Chondrocyte (in vitro differentiated cells): ENCODE data around the gene LRCH1. TPM values are rescaled to one million over a fixed set of nuclear protein-coding genes. Genes with fewer than 3 reads are reported as not detected.

ENCODE experiments used
- DNase-seq: peaks from one replicate; pipeline ENCODE4 v3.0.0; 2021; ENCODE audit warnings: mixed read lengths, low spot score
- H3K27ac Mint-ChIP-seq: one replicate; pipeline ENCODE4 v1.8.0; 2021; ENCODE audit warnings: mild to moderate bottlenecking, moderate library complexity, mixed read lengths; ENCODE audit not compliant: unreplicated experiment
- H3K27me3 Mint-ChIP-seq: 2 replicates; pipeline ENCODE4 v1.8.0; 2021; ENCODE audit warnings: low read depth, mixed read lengths
- H3K36me3 Mint-ChIP-seq: 2 replicates; pipeline ENCODE4 v1.8.0; 2021; ENCODE audit warnings: low read depth, mixed read lengths
- H3K4me1 Mint-ChIP-seq: 2 replicates; pipeline ENCODE4 v1.8.0; 2021; ENCODE audit warnings: low read depth, mild to moderate bottlenecking, mixed read lengths
- H3K4me3 Mint-ChIP-seq: one replicate; pipeline ENCODE4 v1.8.0; 2021; ENCODE audit warnings: mild to moderate bottlenecking, moderate library complexity, mixed read lengths; ENCODE audit not compliant: unreplicated experiment
- H3K9me3 Mint-ChIP-seq: 2 replicates; pipeline ENCODE4 v1.8.0; 2021; ENCODE audit warnings: low read depth, mixed read lengths
- CTCF ChIP-seq: fragments of 200-600 bp; sonication (generic); IDR thresholded peaks from 2 replicates; pipeline ENCODE4 v1.5.0; 2021; ENCODE audit warnings: antibody characterized with exemption, mild to moderate bottlenecking, moderate library complexity
- total RNA-seq: library from RNA; stranded (reverse); gene quantifications from 3 replicates; pipeline ENCODE4 v1.2.1, GENCODE V29; 2021

Gene LRCH1
- total RNA-seq, 1 donor from 2014 or later = 14.4 TPM

DNA sequence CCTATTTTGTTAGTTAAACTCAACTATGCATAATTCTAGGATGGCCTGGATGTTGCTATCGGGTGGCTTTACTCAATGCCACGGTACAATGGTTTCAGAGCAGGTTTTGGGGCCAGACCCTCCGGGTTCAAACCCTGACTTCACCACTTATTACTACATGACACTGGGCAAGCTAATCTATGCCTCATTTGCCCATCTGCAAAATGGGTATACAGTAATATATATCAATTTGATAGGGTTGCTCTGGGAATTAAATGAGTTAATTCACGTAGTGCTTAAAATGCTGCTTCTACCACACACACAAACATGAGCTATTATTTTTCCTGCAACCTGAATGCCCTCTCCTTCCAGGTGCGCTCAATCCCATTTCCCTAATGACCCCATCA, 243.2 kb downstream of the LRCH1 start:
- Mint-ChIP-seq H3K36me3 (no peaks in the 10 kb centered on the region), H3K9me3 (no peaks in the 10 kb centered on the region), H3K27ac (peak overlapping the region; percentile 99), H3K4me1 (peaks cover 44% of the 10 kb centered on the region), H3K4me3 (peak overlapping the region; percentile 93), H3K27me3 (no peaks in the 10 kb centered on the region)
- no peak for TF ChIP-seq CTCF
- DNase-seq = no peak

DNA sequence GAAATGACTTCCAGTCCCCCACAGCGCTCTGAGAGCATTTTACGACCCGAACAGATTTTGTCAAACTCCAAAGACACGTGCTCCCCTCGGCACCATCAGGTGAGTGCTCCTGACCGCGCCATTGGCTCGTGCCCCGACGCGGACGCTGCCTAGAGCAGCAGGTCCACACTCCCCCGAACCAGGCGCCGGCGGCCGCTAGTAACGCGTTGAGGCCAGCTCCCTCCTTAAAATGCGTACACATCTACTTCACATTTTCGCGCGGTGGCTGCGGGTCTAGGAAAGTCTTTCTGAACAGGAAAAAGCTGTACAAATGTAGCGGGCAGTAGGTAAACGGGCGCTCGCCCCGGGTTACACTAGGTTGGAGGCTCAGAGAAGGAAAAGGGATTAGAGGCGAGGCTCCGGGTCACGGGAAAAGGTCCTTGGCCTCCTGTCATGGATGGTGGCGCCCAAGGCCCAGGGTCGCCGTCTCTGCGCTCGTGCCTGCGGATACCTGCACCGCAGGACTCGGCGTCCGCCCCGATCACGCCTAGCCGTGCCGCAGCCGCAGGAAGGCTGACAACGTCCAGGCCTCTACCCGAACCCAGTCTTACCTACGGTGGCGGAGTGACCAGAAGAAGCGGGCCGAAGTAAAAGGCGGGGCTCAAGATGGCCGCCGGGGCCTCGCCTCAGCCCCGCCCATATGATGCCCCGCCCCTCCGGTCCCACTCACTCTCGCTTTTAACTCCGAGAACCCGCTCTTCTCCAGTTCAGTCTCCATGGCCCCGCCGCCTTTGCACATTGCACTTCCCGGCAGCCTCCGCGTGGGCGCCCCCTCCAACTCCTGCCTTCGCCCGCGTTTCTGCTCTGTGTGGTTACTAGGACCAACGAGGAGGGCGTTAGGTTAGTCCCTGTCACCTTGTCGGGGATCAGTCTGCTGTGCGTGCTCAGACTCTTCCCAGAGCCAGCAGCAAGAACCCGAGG, 243.8 kb downstream of the LRCH1 start, which contains the start of gene ESD:
Gene ESD (minus strand): TSS at position 647 of the 960 bp plus-strand sequence. CDS start 5,748 bp downstream, outside the sequence.
- no peaks in the 10 kb centered on the region for H3K27me3 Mint-ChIP-seq
- peak within 1 kb of the TSS; percentile 93 for H3K4me3 Mint-ChIP-seq
- peak; percentile 26 for TF ChIP-seq CTCF
- H3K27ac Mint-ChIP-seq = peak within 1 kb of the TSS; percentile 99
- peaks cover 44% of the 10 kb centered on the region for H3K4me1 Mint-ChIP-seq
- DNase-seq = peak; percentile 96
- no peaks in the 10 kb centered on the region for H3K9me3 Mint-ChIP-seq
- H3K36me3 Mint-ChIP-seq = no peaks in the 10 kb centered on the region

DNA sequence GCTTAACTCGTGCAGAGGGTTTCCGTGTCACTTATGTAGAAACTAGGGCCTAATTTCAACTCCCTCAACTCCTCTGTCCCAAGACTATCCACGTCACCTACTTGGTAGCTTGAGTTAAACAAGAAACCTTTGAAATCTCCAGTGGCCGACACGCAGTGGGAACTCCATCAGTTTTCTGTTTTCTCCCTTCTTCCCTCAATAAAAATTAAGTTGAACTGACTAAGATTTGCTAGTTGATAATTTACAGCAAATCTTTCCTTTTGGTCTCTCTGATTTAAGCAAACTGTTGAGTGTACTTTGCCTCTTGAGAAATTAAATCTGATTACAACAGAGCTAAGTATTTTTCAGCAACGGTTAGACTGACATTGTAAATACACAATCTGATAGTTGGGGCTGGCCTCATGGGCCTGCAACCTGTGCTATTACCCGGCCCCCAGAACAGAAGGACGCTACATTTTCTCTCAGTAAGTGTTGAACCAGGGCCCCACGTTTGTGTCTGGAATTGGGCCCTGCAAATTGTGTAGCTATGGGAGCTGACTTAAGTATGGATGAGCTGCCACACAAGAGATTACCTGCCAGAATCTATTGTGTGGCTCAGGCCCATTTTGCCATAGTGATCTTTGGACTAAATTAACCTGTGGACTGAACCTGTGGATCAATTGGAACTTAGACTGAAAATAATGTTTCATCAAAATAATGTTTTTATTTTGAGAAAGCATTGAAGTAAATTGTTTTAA, 244.7 kb downstream of the LRCH1 start:
- peaks cover 47% of the 10 kb centered on the region for H3K4me1 Mint-ChIP-seq
- H3K36me3 Mint-ChIP-seq = no peaks in the 10 kb centered on the region
- no peaks in the 10 kb centered on the region for H3K9me3 Mint-ChIP-seq
- peak overlapping the region; percentile 99 for H3K27ac Mint-ChIP-seq
- H3K4me3 Mint-ChIP-seq = peak overlapping the region; percentile 93
- DNase-seq = no peak
- TF ChIP-seq CTCF = no peak
- H3K27me3 Mint-ChIP-seq = no peaks in the 10 kb centered on the region

DNA sequence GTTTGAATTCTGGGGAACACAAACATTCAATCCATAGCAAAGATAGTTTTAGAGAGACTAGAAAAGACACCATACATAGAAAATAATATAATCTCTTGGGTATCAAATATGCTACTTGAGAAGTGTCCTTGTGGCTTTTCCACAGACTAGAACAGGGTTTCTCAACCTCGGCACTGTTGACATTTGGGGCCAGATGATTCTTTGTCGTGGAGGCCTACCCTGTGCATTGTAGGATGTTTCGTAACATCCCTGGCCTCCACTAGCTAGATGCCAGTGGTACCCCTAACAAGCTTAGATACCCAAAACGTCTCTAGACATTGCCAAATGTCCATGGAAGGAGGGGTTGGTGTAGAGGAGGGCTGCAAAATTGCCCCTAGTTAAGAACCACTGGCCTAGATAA, 246.2 kb downstream of the LRCH1 start:
- Mint-ChIP-seq H3K27me3 (no peaks in the 10 kb centered on the region), H3K9me3 (no peaks in the 10 kb centered on the region), H3K27ac (no peak overlapping the region), H3K4me3 (no peak overlapping the region), H3K4me1 (peaks cover 43% of the 10 kb centered on the region), H3K36me3 (no peaks in the 10 kb centered on the region)
- no peak for TF ChIP-seq CTCF
- DNase-seq = no peak

- H3K27me3 Mint-ChIP-seq = no peaks in the 10 kb centered on the region
- TF ChIP-seq CTCF = no peak
- H3K4me1 Mint-ChIP-seq = peaks cover 24% of the 10 kb centered on the region
- H3K9me3 Mint-ChIP-seq = peaks cover 3% of the 10 kb centered on the region
- no peak for DNase-seq
- no peak overlapping the region for H3K4me3 Mint-ChIP-seq
- H3K36me3 Mint-ChIP-seq = no peaks in the 10 kb centered on the region
- no peak overlapping the region for H3K27ac Mint-ChIP-seq
Observed at GRCh38 chr13:46801858-46802257, 248.9 kb downstream of the LRCH1 start.
